Stromal cell of bone marrow (primary cell): Measurements from ENCODE around the gene P2RX7.
"Not testable (repeated sequence)": the region's sequence is repeated elsewhere in the genome, so short reads cannot be mapped to it uniquely, and the experiment has no call there.

Source experiments
- DNase-seq: peaks from one replicate; pipeline ENCODE4 v3.0.0-alpha.2; 2012; ENCODE audit warnings: low read depth

The P2RX7 gene

DNA sequence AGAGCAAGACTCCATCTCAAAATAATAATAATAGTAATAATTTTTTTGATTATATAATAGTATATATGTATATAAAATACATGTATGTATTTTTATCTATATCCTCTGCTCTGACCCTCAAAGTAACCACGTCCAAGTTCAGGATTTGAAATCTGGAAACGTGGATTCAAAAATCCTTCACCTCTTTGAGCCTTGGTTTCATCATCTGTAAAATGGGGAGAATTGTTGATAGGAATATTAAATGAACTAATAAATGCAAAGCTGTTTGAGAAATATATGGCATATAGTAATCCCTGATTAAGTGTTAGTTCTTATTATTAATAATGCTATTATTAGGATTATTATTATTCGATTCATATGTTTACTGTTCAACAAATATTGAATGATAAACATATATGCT is 2.6 kb downstream of the P2RX7 start:
- DNase-seq, result no peak

DNA sequence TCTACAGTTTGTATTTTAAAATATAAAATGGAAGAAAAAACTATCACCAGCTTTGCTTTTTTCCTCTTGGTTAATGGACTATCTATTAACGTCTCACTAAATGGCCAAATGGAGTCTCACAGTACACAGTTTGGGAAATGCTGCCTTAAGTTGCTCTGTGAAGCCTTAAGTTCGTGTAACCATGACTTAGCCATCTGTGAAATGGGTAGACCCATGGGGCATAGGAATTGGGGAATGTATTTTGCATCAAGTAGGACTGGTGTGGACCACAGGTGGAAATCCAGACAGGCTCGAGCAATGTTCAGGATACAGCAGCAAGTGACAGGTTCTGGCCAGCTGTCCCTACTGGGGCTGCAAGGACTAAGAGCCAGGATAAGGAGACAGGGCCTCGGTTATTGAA is 4.8 kb downstream of the P2RX7 start:
- no peak for DNase-seq

GRCh38 chr12:121138284-121138683 is 5.6 kb downstream of the P2RX7 start:
- DNase-seq, result no peak

DNA sequence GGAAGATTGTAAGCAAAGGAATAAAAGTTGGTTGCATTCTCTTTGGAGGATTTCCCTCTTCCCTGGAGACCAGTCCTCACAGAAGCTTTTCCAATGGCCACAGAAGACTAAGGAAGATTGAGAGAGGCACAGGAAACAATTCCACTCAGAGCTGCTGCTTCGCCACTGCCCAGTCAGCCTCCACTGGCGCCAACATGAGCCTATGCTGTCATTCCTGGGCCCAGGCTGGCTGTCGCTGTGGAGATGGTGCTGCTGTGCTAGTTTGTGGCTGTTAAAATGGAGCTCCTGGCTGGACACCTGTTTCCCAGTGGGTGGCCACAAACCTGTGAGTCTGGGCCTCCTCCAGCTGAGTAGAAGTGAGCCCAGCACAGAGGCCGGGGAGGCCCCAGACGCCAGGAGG is 6.6 kb downstream of the P2RX7 start:
- no peak for DNase-seq

GRCh38 chr12:121142171-121142950 is 9.7 kb downstream of the P2RX7 start:
- no peak for DNase-seq

DNA sequence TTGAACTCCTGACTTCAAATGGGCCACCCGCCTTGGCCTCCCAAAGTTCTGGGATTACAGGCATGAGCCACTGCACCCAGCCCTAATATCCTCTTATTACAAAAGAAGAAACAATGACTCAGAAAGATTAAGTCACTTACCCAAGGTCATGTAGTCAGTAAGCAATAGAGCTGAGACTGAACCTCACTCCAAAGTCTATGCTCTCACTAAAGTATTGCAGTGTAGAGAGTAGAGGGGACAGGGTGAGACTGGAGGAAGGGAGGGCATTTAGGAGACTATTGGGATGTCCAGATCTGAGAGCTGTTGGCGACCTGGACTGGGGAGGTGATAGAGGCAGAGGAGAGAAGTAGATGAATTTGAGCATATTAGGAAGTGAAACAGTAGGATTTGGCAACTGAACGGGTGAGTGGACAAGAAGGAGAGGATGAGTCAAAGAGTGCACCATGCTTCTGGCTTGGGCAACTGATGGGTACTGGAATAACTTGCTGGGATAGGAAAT is 11.8 kb downstream of the P2RX7 start:
- peak; percentile 43 for DNase-seq

GRCh38 chr12:121145221-121145620 is 12.5 kb downstream of the P2RX7 start:
- no peak for DNase-seq

DNA sequence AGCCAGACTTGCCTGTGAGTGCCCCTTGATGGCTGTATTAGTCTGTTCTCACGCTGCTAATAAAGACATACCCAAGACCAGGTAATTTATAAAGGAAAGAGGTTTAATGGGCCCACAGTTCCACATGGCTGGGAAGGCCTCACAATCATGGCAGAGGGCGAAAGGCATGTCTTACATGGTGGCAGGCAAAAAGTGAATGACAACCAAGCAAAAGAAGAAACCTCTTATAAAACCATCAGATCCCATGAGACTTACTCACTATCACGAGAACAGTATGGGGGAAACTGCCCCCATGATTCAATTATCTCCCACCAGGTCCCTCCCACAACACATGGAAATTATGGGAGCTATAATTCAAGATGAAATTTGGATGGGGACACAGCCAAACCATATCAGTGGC is 16.6 kb downstream of the P2RX7 start:
- DNase-seq, result not testable (repeated sequence)

DNA sequence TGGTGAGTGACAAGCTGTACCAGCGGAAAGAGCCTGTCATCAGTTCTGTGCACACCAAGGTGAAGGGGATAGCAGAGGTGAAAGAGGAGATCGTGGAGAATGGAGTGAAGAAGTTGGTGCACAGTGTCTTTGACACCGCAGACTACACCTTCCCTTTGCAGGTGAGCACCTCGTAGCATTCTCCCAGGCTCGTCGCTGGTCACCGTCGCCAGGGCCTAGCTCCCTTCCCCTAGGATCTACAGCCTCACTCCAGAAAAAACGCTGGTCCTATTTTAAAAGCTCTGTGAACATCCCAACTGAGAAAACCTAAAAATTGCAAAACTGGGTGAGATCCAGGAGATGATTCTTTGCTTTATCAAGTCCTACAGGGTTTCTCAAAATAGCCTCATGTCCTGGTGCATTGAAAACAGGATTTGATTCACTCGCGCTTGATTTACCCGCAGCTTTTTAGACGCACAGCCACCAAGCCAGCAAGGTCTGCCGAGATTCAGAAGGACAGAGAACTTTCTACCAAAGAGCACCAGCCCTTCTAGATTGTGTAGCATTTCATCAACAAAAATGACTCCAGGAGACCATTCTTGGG is 22.2 kb downstream of the P2RX7 start:
- DNase-seq, result no peak

DNA sequence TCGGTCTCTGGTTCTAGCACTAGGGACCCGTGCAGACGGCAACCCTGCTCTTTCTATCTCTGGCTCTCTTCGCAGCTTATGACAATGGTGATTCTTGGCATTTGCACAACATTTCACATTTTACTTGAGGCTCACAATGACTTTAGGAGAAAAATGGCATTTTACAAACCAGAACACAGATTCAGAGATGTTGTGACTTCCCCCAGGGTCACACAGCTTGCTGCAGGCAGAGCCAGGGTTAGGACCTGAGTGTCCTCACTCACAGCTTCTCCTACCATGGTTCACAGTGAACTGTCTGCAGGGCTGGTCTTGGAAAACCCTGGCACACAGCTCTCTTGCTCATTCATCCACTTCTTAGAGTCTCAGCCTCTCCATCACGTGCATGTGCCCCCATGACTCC is 23.7 kb downstream of the P2RX7 start:
- no peak for DNase-seq

- no peak for DNase-seq
Observed at GRCh38 chr12:121158085-121158484, 25.4 kb downstream of the P2RX7 start.

DNA sequence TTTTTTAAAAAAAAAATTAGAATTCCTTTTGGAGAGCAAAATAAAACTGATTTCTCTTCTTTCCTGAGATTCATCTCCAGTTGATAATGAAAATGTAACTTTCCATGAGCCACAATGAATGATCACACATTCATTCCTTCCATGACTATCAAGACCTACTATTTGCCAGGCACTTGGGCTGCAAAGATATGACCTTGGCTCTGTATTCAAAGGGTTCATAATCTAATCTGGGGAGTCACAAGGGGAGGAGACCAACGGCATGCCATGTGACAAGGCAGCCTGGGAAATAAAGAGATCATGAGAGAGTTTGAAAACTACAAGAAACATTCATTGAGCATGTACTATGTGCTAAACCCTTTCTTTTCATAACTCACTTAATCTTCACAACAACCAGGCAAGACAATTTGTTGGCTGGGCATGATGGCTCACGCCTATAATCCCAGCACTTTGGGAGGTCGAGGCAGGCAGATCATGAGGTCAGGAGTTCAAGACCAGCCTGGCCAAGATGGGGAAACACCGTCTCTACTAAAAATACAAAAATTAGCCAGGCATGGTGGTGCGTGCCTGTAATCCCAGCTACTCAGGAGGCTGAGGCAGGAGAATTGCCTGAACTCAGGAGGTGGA is 26.2 kb downstream of the P2RX7 start:
- not testable (repeated sequence) for DNase-seq

DNA sequence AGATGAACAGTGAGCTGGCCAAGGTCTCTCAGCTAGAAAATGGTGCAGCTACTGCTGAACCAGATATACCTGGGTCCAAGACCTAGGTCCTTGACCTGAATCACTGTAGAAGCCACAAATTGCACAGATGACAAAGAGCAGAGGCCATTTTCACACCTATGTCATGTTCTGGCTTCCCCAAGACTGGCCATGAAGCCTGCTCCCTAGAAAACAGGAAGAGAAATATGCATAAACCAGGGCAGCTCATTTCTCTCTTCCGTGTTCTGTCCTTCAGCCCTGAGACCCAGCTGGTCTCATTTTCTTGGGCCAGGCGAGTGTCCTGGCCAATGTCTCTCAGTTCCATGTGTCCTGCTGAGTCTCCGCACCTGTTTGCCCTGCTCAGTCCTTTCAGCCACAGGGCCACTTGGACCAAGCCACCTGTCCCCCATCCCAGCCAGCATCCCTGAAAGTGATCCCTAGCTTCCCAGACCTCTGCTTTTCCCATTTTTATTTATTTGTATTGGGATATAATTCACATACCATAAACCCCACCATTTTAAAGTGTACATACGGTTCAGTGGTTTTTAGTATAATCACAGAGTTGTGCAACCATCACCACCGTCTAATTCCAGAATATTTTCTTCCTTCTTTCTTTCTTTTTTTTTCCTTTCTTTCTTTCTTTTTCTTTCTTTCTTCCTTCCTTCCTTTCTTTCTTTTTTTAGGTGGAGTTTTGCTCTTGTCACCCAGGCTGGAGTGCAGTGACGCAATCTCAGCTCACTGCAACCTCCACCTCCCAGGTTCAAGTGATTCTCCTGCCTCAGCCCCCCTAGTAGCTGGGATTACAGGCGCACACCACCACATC is 27.0 kb downstream of the P2RX7 start:
- DNase-seq, result no peak

DNA sequence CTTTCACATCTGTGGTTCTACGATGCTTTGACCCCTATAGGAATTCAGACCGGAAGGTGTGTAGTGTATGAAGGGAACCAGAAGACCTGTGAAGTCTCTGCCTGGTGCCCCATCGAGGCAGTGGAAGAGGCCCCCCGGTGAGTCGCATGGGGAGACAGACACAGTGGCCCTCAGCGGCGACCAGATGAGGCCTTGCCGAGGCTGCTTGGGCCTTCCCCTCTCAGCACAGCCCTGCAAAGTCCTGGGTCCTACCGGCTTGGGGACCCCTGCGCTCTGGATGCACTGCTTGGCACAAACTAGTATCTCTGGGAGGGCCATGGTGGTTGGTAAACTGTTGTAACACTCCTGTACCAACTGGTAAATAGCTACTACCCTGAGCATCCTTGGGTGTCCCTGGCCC is 29.7 kb downstream of the P2RX7 start:
- no peak for DNase-seq

DNA sequence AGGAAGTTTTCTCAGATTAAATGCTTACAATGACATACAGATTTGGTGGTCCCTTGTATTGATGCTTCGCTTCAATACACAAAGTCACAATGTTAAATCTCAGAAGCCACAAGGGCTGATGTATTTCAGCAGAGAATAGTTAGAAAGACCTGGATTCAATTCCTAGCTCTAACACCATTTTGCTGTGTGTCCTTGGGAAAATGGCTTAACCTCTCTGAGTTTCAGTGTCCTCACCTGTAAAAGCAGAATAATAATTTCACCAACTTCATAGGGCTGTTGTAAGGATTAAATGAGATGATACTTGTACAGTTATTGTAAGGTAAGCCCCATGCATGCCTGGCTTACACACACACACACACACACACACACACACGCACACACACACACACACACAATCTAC is 30.3 kb downstream of the P2RX7 start:
- DNase-seq, result no peak

- not testable (repeated sequence) for DNase-seq
Observed at GRCh38 chr12:121164839-121165238, 32.2 kb downstream of the P2RX7 start.

GRCh38 chr12:121165316-121165715 is 32.6 kb downstream of the P2RX7 start:
- no peak for DNase-seq

- no peak for DNase-seq
Observed at GRCh38 chr12:121166356-121166755, 33.7 kb downstream of the P2RX7 start.

GRCh38 chr12:121167232-121167820 is 34.6 kb downstream of the P2RX7 start:
- DNase-seq, result no peak

GRCh38 chr12:121167951-121168350 is 35.3 kb downstream of the P2RX7 start:
- no peak for DNase-seq

- DNase-seq, result no peak
Observed at GRCh38 chr12:121170151-121170550, 37.5 kb downstream of the P2RX7 start.
